HEK293 (cell line): ENCODE measurements around the gene ME3.

Source experiments
- CTCF ChIA-PET: fragments of 350-600 bp; formaldehyde crosslinking; extraction: SDS; loops from one replicate; lab custom pipeline; 2021; ENCODE audit warnings: antibody characterized with exemption; lab: Yijun Ruan, JAX
- POLR2A ChIA-PET: fragments of 300-600 bp; formaldehyde crosslinking; extraction: SDS; loops from one replicate; lab custom pipeline; 2020; ENCODE audit warnings: antibody characterized with exemption, inconsistent platforms; lab: Yijun Ruan, JAX
- H3K27ac ChIP-seq: fragments of 200-500 bp; sonication (Bioruptor generic); 2 replicates; pipeline ENCODE4 v1.5.1; 2014; ENCODE audit warnings: low read depth, low read length, control low read depth, inconsistent platforms; ENCODE audit errors: extremely low read depth
- H3K36me3 ChIP-seq, 2 experiments: fragments of 200-500 bp in 1 of 2; sonication (Bioruptor generic) in 1 of 2; 1 replicate in 1 of 2; 2 replicates in 1 of 2; pipeline ENCODE4 v1.5.1; 2014 to 2017; ENCODE audit warnings: inconsistent platforms in 2 of 2, low read length in 2 of 2; ENCODE audit not compliant: control insufficient read depth in 2 of 2, insufficient read depth in 1 of 2
- H3K4me1 ChIP-seq: fragments of 200-500 bp; sonication (Bioruptor generic); 2 replicates; pipeline ENCODE4 v1.5.1; 2014; ENCODE audit warnings: mild to moderate bottlenecking, low read length, inconsistent platforms; ENCODE audit not compliant: control insufficient read depth, insufficient read depth
- H3K4me3 ChIP-seq: 2 replicates; pipeline ENCODE4 v1.5.1; 2011; ENCODE audit warnings: low read depth, mild to moderate bottlenecking, control low read depth, low read length, moderate library complexity
- H3K9me3 ChIP-seq: fragments of 200-500 bp; sonication (Bioruptor generic); 2 replicates; pipeline ENCODE4 v1.5.1; 2014; ENCODE audit warnings: low read depth, low read length, inconsistent platforms; ENCODE audit not compliant: control insufficient read depth, insufficient read depth
- GLI2 ChIP-seq: fragments of 450-650 bp; formaldehyde crosslinking; IDR thresholded peaks from 2 replicates; pipeline ENCODE4; 2017; ENCODE audit warnings: missing biosample characterization, missing genetic modification characterization, low read depth, borderline replicate concordance
- GLIS2 ChIP-seq: fragments of 450-650 bp; formaldehyde crosslinking; IDR thresholded peaks from 2 replicates; pipeline ENCODE4 v1.5.1; 2016; ENCODE audit warnings: missing biosample characterization, missing genetic modification characterization
- HOXA7 ChIP-seq: sonication (generic); formaldehyde crosslinking; IDR thresholded peaks from 2 replicates; pipeline ENCODE4 v1.8.1; 2022; ENCODE audit warnings: missing genetic modification reagents, borderline replicate concordance
- HOXC10 ChIP-seq: sonication (generic); formaldehyde crosslinking; IDR thresholded peaks from 2 replicates; pipeline ENCODE4 v1.8.1; 2023; ENCODE audit warnings: mild to moderate bottlenecking, missing genetic modification reagents
- HOXD13 ChIP-seq: sonication (generic); formaldehyde crosslinking; IDR thresholded peaks from 2 replicates; pipeline ENCODE4 v1.8.0; 2022; ENCODE audit warnings: missing genetic modification reagents, borderline replicate concordance
- PBX3 ChIP-seq: sonication (generic); formaldehyde crosslinking; IDR thresholded peaks from 2 replicates; pipeline ENCODE4 v1.8.1; 2022; ENCODE audit warnings: mild to moderate bottlenecking, moderate library complexity, missing genetic modification reagents
- REPIN1 ChIP-seq: fragments of 450-650 bp; formaldehyde crosslinking; IDR thresholded peaks from 2 replicates; pipeline ENCODE4 v1.5.1; 2017; ENCODE audit warnings: missing biosample characterization, missing genetic modification characterization, low read depth
- SCRT1 ChIP-seq: fragments of 450-650 bp; formaldehyde crosslinking; IDR thresholded peaks from 2 replicates; pipeline ENCODE4 v1.5.1; 2016; ENCODE audit warnings: missing biosample characterization, missing genetic modification characterization, borderline replicate concordance
- ZNF121 ChIP-seq: fragments of 450-650 bp; formaldehyde crosslinking; IDR thresholded peaks from 2 replicates; pipeline ENCODE4 v1.5.1; 2016; ENCODE audit warnings: missing biosample characterization, missing genetic modification characterization
- ZNF221 ChIP-seq: fragments of 450-650 bp; formaldehyde crosslinking; IDR thresholded peaks from 2 replicates; pipeline ENCODE4 v1.5.1; 2017; ENCODE audit warnings: missing biosample characterization, missing genetic modification characterization, borderline replicate concordance
- ZNF248 ChIP-seq: fragments of 450-650 bp; formaldehyde crosslinking; IDR thresholded peaks from 2 replicates; pipeline ENCODE4 v1.5.1; 2017; ENCODE audit warnings: missing biosample characterization, missing genetic modification characterization
- ZNF423 ChIP-seq: fragments of 450-650 bp; formaldehyde crosslinking; IDR thresholded peaks from 2 replicates; pipeline ENCODE4 v1.5.1; 2016; ENCODE audit warnings: missing biosample characterization, missing genetic modification characterization
- ZNF561 ChIP-seq: fragments of 450-650 bp; IDR thresholded peaks from 2 replicates; pipeline ENCODE4 v1.5.1; 2018; ENCODE audit warnings: missing biosample characterization, missing genetic modification characterization, borderline replicate concordance
- ZNF600 ChIP-seq: fragments of 450-650 bp; formaldehyde crosslinking; IDR thresholded peaks from 2 replicates; pipeline ENCODE4 v1.5.1; 2016; ENCODE audit warnings: missing biosample characterization, missing genetic modification characterization
- ZNF660 ChIP-seq: fragments of 450-650 bp; IDR thresholded peaks from 2 replicates; pipeline ENCODE4 v1.5.1; 2018; ENCODE audit warnings: missing biosample characterization, mild to moderate bottlenecking, missing genetic modification characterization
- ZNF837 ChIP-seq: fragments of 450-650 bp; formaldehyde crosslinking; IDR thresholded peaks from 2 replicates; pipeline ENCODE4 v1.5.1; 2016; ENCODE audit warnings: missing biosample characterization, missing genetic modification characterization
- ZSCAN23 ChIP-seq: fragments of 450-650 bp; formaldehyde crosslinking; IDR thresholded peaks from 2 replicates; pipeline ENCODE4 v1.5.1; 2016; ENCODE audit warnings: missing biosample characterization, missing genetic modification characterization
- TF ChIP-seq, protein P1 (sequence below): fragments of 450-650 bp; formaldehyde crosslinking; conservative IDR thresholded peaks from 2 replicates; pipeline ENCODE4 v1.5.1; 2016; ENCODE audit warnings: low read depth, missing biosample characterization, missing genetic modification characterization
- TF ChIP-seq, protein P2 (sequence below): fragments of 450-650 bp; formaldehyde crosslinking; IDR thresholded peaks from 2 replicates; pipeline ENCODE4 v1.5.1; 2016; ENCODE audit warnings: missing biosample characterization, missing genetic modification characterization
- TF ChIP-seq, protein P3 (sequence below): fragments of 450-650 bp; formaldehyde crosslinking; IDR thresholded peaks from 2 replicates; pipeline ENCODE4 v1.5.1; 2017; ENCODE audit warnings: missing biosample characterization, missing genetic modification characterization
- TF ChIP-seq, protein P4 (sequence below): fragments of 450-650 bp; formaldehyde crosslinking; IDR thresholded peaks from 2 replicates; pipeline ENCODE4 v1.5.1; 2016; ENCODE audit warnings: missing biosample characterization, missing genetic modification characterization

The ME3 gene

GRCh38 chr11:86692317-86692716 lies 19.9 kb upstream of the ME3 start:
- Histone ChIP-seq H3K9me3 (no peaks in the 10 kb centered on the region), H3K27ac (no peak overlapping the region), H3K36me3 (no peaks in the 10 kb centered on the region), H3K4me3 (no peak overlapping the region), H3K4me1 (no peaks in the 10 kb centered on the region; the same call in 1 of the 2 replicates)
- POLR2A ChIA-PET: no interaction called here
- TF ChIP-seq, protein P1, sequence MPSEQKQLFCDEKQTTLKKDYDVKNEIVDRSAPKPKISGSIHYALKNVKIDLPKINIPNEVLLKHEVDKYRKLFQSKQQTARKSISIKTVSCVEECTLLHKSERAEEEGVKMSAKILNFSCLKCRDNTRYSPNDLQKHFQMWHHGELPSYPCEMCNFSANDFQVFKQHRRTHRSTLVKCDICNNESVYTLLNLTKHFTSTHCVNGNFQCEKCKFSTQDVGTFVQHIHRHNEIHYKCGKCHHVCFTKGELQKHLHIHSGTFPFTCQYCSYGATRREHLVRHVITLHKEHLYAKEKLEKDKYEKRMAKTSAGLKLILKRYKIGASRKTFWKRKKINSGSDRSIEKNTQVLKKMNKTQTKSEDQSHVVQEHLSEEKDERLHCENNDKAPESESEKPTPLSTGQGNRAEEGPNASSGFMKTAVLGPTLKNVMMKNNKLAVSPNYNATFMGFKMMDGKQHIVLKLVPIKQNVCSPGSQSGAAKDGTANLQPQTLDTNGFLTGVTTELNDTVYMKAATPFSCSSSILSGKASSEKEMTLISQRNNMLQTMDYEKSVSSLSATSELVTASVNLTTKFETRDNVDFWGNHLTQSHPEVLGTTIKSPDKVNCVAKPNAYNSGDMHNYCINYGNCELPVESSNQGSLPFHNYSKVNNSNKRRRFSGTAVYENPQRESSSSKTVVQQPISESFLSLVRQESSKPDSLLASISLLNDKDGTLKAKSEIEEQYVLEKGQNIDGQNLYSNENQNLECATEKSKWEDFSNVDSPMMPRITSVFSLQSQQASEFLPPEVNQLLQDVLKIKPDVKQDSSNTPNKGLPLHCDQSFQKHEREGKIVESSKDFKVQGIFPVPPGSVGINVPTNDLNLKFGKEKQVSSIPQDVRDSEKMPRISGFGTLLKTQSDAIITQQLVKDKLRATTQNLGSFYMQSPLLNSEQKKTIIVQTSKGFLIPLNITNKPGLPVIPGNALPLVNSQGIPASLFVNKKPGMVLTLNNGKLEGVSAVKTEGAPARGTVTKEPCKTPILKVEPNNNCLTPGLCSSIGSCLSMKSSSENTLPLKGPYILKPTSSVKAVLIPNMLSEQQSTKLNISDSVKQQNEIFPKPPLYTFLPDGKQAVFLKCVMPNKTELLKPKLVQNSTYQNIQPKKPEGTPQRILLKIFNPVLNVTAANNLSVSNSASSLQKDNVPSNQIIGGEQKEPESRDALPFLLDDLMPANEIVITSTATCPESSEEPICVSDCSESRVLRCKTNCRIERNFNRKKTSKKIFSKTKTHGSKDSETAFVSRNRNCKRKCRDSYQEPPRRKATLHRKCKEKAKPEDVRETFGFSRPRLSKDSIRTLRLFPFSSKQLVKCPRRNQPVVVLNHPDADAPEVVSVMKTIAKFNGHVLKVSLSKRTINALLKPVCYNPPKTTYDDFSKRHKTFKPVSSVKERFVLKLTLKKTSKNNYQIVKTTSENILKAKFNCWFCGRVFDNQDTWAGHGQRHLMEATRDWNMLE: no peak
- TF ChIP-seq HOXD13 (CRISPR knock-in tag): no peak
- no peak for TF ChIP-seq GLI2
- TF ChIP-seq ZNF600 (tag by site-specific recombination): no peak
- TF ChIP-seq HOXA7 (CRISPR knock-in tag): no peak
- TF ChIP-seq REPIN1 (tag by site-specific recombination): no peak
- TF ChIP-seq, protein P2, sequence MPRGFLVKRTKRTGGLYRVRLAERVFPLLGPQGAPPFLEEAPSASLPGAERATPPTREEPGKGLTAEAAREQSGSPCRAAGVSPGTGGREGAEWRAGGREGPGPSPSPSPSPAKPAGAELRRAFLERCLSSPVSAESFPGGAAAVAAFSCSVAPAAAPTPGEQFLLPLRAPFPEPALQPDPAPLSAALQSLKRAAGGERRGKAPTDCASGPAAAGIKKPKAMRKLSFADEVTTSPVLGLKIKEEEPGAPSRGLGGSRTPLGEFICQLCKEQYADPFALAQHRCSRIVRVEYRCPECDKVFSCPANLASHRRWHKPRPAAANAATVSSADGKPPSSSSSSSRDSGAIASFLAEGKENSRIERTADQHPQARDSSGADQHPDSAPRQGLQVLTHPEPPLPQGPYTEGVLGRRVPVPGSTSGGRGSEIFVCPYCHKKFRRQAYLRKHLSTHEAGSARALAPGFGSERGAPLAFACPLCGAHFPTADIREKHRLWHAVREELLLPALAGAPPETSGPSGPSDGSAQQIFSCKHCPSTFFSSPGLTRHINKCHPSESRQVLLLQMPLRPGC (tag by site-specific recombination): no peak
- TF ChIP-seq ZNF121: no peak
- no peak for TF ChIP-seq ZNF660
- TF ChIP-seq ZNF221 (tag by site-specific recombination): no peak
- TF ChIP-seq SCRT1 (tag by site-specific recombination): no peak
- TF ChIP-seq ZNF248: no peak
- TF ChIP-seq ZNF837 (tag by site-specific recombination): no peak
- CTCF ChIA-PET: interaction anchor here (0.5 to 1.1 kb wide), 3 partner anchors 9 to 175 kb away, joined by 3 read pairs; no protein-coding TSS in a partner anchor

- Histone ChIP-seq H3K27ac (no peak overlapping the region), H3K4me1 (no peaks in the 10 kb centered on the region; the same call in 1 of the 2 replicates), H3K9me3 (no peaks in the 10 kb centered on the region), H3K4me3 (no peak overlapping the region), H3K36me3 (no peaks in the 10 kb centered on the region)
- ChIA-PET POLR2A (no interaction called here), CTCF (interaction anchor here (0.6 to 1.1 kb wide), 4 partner anchors 11 to 235 kb away, joined by 3 read pairs; no protein-coding TSS in a partner anchor)
- TF ChIP-seq HOXC10 (no peak), PBX3 (CRISPR knock-in tag) (no peak), ZNF660 (no peak), ZNF423 (tag by site-specific recombination) (no peak), ZNF561 (tag by site-specific recombination) (no peak), GLIS2 (tag by site-specific recombination) (no peak), ZSCAN23 (tag by site-specific recombination) (no peak)
- TF ChIP-seq, protein P3, sequence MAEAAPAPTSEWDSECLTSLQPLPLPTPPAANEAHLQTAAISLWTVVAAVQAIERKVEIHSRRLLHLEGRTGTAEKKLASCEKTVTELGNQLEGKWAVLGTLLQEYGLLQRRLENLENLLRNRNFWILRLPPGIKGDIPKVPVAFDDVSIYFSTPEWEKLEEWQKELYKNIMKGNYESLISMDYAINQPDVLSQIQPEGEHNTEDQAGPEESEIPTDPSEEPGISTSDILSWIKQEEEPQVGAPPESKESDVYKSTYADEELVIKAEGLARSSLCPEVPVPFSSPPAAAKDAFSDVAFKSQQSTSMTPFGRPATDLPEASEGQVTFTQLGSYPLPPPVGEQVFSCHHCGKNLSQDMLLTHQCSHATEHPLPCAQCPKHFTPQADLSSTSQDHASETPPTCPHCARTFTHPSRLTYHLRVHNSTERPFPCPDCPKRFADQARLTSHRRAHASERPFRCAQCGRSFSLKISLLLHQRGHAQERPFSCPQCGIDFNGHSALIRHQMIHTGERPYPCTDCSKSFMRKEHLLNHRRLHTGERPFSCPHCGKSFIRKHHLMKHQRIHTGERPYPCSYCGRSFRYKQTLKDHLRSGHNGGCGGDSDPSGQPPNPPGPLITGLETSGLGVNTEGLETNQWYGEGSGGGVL (tag by site-specific recombination): no peak
- TF ChIP-seq, protein P4, sequence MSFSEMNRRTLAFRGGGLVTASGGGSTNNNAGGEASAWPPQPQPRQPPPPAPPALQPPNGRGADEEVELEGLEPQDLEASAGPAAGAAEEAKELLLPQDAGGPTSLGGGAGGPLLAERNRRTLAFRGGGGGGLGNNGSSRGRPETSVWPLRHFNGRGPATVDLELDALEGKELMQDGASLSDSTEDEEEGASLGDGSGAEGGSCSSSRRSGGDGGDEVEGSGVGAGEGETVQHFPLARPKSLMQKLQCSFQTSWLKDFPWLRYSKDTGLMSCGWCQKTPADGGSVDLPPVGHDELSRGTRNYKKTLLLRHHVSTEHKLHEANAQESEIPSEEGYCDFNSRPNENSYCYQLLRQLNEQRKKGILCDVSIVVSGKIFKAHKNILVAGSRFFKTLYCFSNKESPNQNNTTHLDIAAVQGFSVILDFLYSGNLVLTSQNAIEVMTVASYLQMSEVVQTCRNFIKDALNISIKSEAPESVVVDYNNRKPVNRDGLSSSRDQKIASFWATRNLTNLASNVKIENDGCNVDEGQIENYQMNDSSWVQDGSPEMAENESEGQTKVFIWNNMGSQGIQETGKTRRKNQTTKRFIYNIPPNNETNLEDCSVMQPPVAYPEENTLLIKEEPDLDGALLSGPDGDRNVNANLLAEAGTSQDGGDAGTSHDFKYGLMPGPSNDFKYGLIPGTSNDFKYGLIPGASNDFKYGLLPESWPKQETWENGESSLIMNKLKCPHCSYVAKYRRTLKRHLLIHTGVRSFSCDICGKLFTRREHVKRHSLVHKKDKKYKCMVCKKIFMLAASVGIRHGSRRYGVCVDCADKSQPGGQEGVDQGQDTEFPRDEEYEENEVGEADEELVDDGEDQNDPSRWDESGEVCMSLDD: no peak
These were observed 16.2 kb upstream of the ME3 start for GRCh38 chr11:86688398-86689179.
